BE2C (cell line): Measurements from ENCODE around the gene TMEM150A.
A peak's percentile ranks its signal among the peaks of the same experiment; 100 is the strongest.

Experiments used
- DNase-seq: peaks from one replicate; pipeline ENCODE4 v3.0.0-alpha.2; 2020
- H3K27me3 ChIP-seq: fragments of 250-450 bp; sonication (Bioruptor Pico); 2 replicates; pipeline ENCODE4 v1.5.1; 2020; ENCODE audit warnings: mild to moderate bottlenecking
- H3K36me3 ChIP-seq: fragments of 250-450 bp; sonication (Bioruptor Pico); 2 replicates; pipeline ENCODE4 v1.5.1; 2020; ENCODE audit warnings: mild to moderate bottlenecking
- H3K4me1 ChIP-seq: fragments of 250-450 bp; sonication (Bioruptor Pico); 2 replicates; pipeline ENCODE4 v1.5.1; 2020
- H3K4me3 ChIP-seq: 2 replicates; pipeline ENCODE4 v1.5.1; 2011; ENCODE audit warnings: low read depth, low read length
- H3K9me3 ChIP-seq: fragments of 250-450 bp; sonication (Bioruptor Pico); 2 replicates; pipeline ENCODE4 v1.5.1; 2020
- CTCF ChIP-seq: IDR thresholded peaks from 2 replicates; pipeline ENCODE4 v1.5.1; 2012; ENCODE audit warnings: mild to moderate bottlenecking, low read depth, low read length

The TMEM150A gene

GRCh38 chr2:85613717-85614515 is 11.4 kb upstream of the TMEM150A start:
- Histone ChIP-seq H3K27me3 (no peaks in the 10 kb centered on the region), H3K4me3 (no peak overlapping the region), H3K9me3 (no peaks in the 10 kb centered on the region), H3K36me3 (no peaks in the 10 kb centered on the region), H3K4me1 (no peaks in the 10 kb centered on the region)
- no peak for DNase-seq
- TF ChIP-seq CTCF: no peak

- TF ChIP-seq CTCF: no peak
- peak; percentile 84 for DNase-seq
- Histone ChIP-seq H3K4me3 (peak within 1 kb of the TSS; percentile 68), H3K4me1 (no peaks in the 10 kb centered on the region), H3K36me3 (no peaks in the 10 kb centered on the region), H3K27me3 (no peaks in the 10 kb centered on the region), H3K9me3 (no peaks in the 10 kb centered on the region)
These were observed 9.4 kb upstream of the TMEM150A start, which contains the start of gene C2orf68 for GRCh38 chr2:85611705-85612587. Gene C2orf68, minus strand, starts transcription at chr2:85612066. Its CDS starts 82 bp downstream, at chr2:85611984.

GRCh38 chr2:85611217-85611704 is 8.8 kb upstream of the TMEM150A start:
- Histone ChIP-seq H3K4me1 (no peaks in the 10 kb centered on the region), H3K27me3 (no peaks in the 10 kb centered on the region), H3K9me3 (no peaks in the 10 kb centered on the region), H3K36me3 (no peaks in the 10 kb centered on the region), H3K4me3 (peak overlapping the region; percentile 68)
- DNase-seq: no peak
- TF ChIP-seq CTCF: no peak

- Histone ChIP-seq H3K4me1 (no peaks in the 10 kb centered on the region), H3K9me3 (no peaks in the 10 kb centered on the region), H3K27me3 (no peaks in the 10 kb centered on the region), H3K4me3 (no peak overlapping the region), H3K36me3 (no peaks in the 10 kb centered on the region)
- DNase-seq: no peak
- no peak for TF ChIP-seq CTCF
These were observed 5.0 kb upstream of the TMEM150A start for GRCh38 chr2:85607268-85608215.

- Histone ChIP-seq H3K27me3 (no peaks in the 10 kb centered on the region), H3K9me3 (no peaks in the 10 kb centered on the region), H3K4me3 (no peak overlapping the region), H3K4me1 (no peaks in the 10 kb centered on the region), H3K36me3 (no peaks in the 10 kb centered on the region)
- no peak for TF ChIP-seq CTCF
- no peak for DNase-seq
These were observed 3.6 kb upstream of the TMEM150A start for GRCh38 chr2:85606116-85606455.
